DOHH2 (cell line): ENCODE results near the gene MSANTD4.
A peak's percentile ranks its signal among the peaks of the same experiment; 100 is the strongest.

Source experiments
- H3F3A ChIP-seq: fragments of 200-600 bp; sonication (generic), shearing (Covaris generic); 2 replicates; pipeline ENCODE4 v1.6.0; 2016; ENCODE audit warnings: antibody characterized with exemption, mild to moderate bottlenecking; ENCODE audit not compliant: control insufficient read depth, insufficient read depth
- H3K27ac ChIP-seq: fragments of 200-600 bp; sonication (generic); 2 replicates; pipeline ENCODE4 v1.5.1; 2014; ENCODE audit warnings: low read depth, mild to moderate bottlenecking, low read length, moderate library complexity
- H3K27me3 ChIP-seq: fragments of 200-600 bp; sonication (generic); 2 replicates; pipeline ENCODE4 v1.6.1; 2014; ENCODE audit warnings: mild to moderate bottlenecking, low read length, mixed read lengths; ENCODE audit not compliant: control insufficient read depth
- H3K36me3 ChIP-seq: fragments of 200-600 bp; sonication (generic); 2 replicates; pipeline ENCODE4 v1.6.1; 2014; ENCODE audit warnings: mild to moderate bottlenecking, low read length, moderate library complexity, mixed read lengths; ENCODE audit not compliant: control insufficient read depth
- H3K4me1 ChIP-seq: fragments of 200-600 bp; sonication (generic); 2 replicates; pipeline ENCODE4 v1.6.1; 2014; ENCODE audit warnings: mild to moderate bottlenecking, low read length, mixed read lengths; ENCODE audit not compliant: control insufficient read depth
- H3K4me2 ChIP-seq: fragments of 200-600 bp; sonication (generic); 2 replicates; pipeline ENCODE4 v1.6.0; 2014; ENCODE audit warnings: mild to moderate bottlenecking, low read length, moderate library complexity
- H3K4me3 ChIP-seq: fragments of 200-600 bp; sonication (generic); 2 replicates; pipeline ENCODE4 v1.5.1; 2014; ENCODE audit warnings: mild to moderate bottlenecking, low read length, mixed read lengths
- H3K79me2 ChIP-seq: fragments of 200-600 bp; sonication (generic); 2 replicates; pipeline ENCODE4 v1.6.1; 2014; ENCODE audit warnings: mild to moderate bottlenecking, low read length, mixed read lengths; ENCODE audit not compliant: control insufficient read depth
- H3K9me2 ChIP-seq: fragments of 200-600 bp; sonication (generic); replicated peaks from 2 replicates; pipeline ENCODE4 v1.6.1; 2014; ENCODE audit warnings: mild to moderate bottlenecking, low read length, mixed read lengths; ENCODE audit not compliant: control insufficient read depth
- H3K9me3 ChIP-seq: fragments of 200-600 bp; sonication (generic); 2 replicates; pipeline ENCODE4 v1.6.1; 2014; ENCODE audit warnings: antibody characterized with exemption, low read length, mixed read lengths; ENCODE audit not compliant: control insufficient read depth, insufficient read depth
- H4K20me1 ChIP-seq: fragments of 200-600 bp; sonication (generic); 2 replicates; pipeline ENCODE4 v1.6.0; 2014; ENCODE audit warnings: low read depth, mild to moderate bottlenecking, antibody characterized with exemption, low read length, moderate library complexity; ENCODE audit not compliant: control insufficient read depth, insufficient read depth
- CTCF ChIP-seq: fragments of 200-600 bp; sonication (generic); IDR thresholded peaks from one replicate; pipeline ENCODE4 v1.5.1; 2014; ENCODE audit warnings: antibody characterized with exemption, mild to moderate bottlenecking, low read depth, low read length; ENCODE audit not compliant: poor library complexity, severe bottlenecking
- EZH2phosphoT487 ChIP-seq: fragments of 200-600 bp; sonication (generic); IDR thresholded peaks from 2 replicates; pipeline ENCODE4 v1.6.1; 2017; ENCODE audit warnings: borderline replicate concordance, mild to moderate bottlenecking, antibody characterized with exemption, low read length, moderate library complexity, mixed read lengths

The MSANTD4 gene

DNA sequence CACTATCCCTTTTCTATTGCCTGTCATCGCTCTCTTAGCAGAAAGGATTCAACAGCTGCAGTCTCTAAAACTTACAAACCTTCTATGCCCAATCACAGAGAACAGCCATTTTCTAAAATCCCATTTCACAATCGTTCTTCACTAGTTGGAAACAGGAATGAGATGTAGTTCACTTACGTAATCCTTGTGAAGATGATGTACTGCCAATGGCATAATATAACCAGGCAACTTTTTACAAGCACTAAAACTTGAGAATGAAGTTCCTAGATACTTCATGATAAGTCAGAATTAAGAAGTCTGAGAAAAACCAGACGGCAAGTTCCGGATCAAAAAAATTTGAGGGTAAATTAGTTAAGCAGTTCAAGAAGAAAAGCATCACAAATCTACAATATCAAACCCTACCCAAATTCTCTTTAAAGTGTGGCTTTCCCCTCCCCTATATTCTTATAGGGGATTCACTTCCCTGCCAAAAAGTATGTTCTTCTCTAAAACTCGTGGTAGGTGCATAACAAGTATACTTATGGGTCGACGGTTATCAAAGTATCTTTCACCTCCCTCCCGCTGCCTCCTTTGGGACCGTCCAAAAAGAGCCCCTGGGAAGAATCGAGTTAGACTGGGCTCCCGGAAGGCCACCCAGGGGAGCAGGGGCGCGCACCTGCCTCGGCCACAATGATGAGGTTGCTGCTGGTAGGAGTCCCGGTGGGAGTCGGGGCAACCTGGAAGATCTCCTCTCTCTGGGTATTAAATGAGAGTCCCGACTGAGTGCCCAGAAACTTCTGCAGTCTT, 666 bp downstream of the MSANTD4 start:
- Histone ChIP-seq H3K9me3 (no peaks in the 10 kb centered on the region), H3K4me3 (peak overlapping the region; percentile 94), H3F3A (0 out of 2 replicates have a peak, but pooled peaks cover 5% of the 10 kb centered on the region), H3K79me2 (peaks cover 55% of the 10 kb centered on the region), H4K20me1 (no peaks in the 10 kb centered on the region), H3K9me2 (no peaks in the 10 kb centered on the region), H3K36me3 (peaks cover 46% of the 10 kb centered on the region), H3K27ac (peak overlapping the region; percentile 49), H3K4me1 (peaks cover 44% of the 10 kb centered on the region), H3K27me3 (no peaks in the 10 kb centered on the region), H3K4me2 (peak overlapping the region; percentile 95)
- TF ChIP-seq EZH2phosphoT487, result no peak
- TF ChIP-seq CTCF, result no peak

GRCh38 chr11:106017093-106017492, 4.9 kb downstream of the MSANTD4 start:
- H4K20me1 ChIP-seq, result no peaks in the 10 kb centered on the region
- no peak overlapping the region for H3K4me2 ChIP-seq
- H3K36me3 ChIP-seq, result peaks cover 84% of the 10 kb centered on the region
- peaks cover 96% of the 10 kb centered on the region for H3K79me2 ChIP-seq
- no peak overlapping the region for H3K27ac ChIP-seq
- no peaks in the 10 kb centered on the region for H3K27me3 ChIP-seq
- no peaks in the 10 kb centered on the region for H3F3A ChIP-seq
- TF ChIP-seq EZH2phosphoT487 (no peak), CTCF (no peak)
- H3K9me2 ChIP-seq, result no peaks in the 10 kb centered on the region
- H3K4me1 ChIP-seq, result peaks cover 47% of the 10 kb centered on the region
- H3K4me3 ChIP-seq, result no peak overlapping the region
- H3K9me3 ChIP-seq, result no peaks in the 10 kb centered on the region

DNA sequence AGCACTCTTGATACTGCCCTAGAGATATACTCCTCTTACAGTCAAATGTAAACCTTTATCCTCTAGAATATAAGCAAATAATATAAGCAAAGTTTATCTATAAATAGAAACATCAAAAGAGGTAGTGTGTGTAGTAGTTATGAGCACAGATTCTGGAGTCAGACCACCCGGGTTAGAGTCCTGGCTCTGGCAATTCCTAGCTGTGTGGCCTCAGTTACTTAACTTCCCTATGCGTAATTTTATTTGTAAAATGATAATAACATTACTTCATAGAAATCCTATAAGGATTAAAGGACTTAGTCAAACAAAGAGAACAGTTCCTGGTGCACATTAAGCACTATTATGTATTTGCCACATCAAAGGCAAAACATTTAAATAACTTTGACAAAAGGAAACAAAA, 7.0 kb downstream of the MSANTD4 start:
- TF ChIP-seq EZH2phosphoT487 (no peak), CTCF (no peak)

More for the DNA sequence above, 7.0 kb downstream of the MSANTD4 start:
- Histone ChIP-seq H3K9me3 (no peaks in the 10 kb centered on the region), H3K79me2 (peaks cover 93% of the 10 kb centered on the region), H3F3A (no peaks in the 10 kb centered on the region), H3K4me3 (no peak overlapping the region), H3K27ac (no peak overlapping the region), H4K20me1 (no peaks in the 10 kb centered on the region), H3K27me3 (no peaks in the 10 kb centered on the region), H3K4me1 (peaks cover 34% of the 10 kb centered on the region), H3K36me3 (peaks cover 85% of the 10 kb centered on the region), H3K9me2 (no peaks in the 10 kb centered on the region), H3K4me2 (no peak overlapping the region)
